Measurements from ENCODE around the gene MAPK8IP3.

- TF ChIP-seq CTCF (IDR thresholded peaks at IDR 0.05), result no peak
- TF ChIP-seq ZFX (IDR thresholded peaks at IDR 0.05; ENCODE audit: borderline replicate concordance), result no peak
Measured at GRCh38 chr16:1791256-1791942, 85.4 kb downstream of the MAPK8IP3 start.

All from 22Rv1 (cell line).